ENCODE data around the gene LRIT3.
"Not testable (repeated sequence)": the region's sequence is repeated elsewhere in the genome, so short reads cannot be mapped to it uniquely, and the experiment has no call there.

LRIT3 gene

DNA sequence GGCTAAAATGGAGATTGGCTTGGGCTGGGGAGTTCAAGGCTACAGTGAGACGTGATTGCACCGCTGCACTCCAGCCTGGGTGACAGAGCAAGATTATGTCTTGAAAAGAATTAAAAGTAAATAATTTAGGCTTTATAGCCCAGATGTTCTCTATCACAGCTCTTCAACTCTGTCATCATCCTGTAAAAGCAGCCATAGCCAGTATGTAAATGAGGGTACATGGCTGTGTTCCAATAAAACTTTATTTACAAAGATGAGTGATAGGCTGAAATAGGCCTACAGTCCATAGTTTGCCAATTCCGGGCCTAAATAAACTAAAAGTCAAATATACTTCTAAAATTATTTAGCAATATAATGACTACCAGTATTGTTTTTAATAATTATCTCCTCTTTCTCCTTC, 10.9 kb upstream of the LRIT3 start:
- ChIA-PET CTCF (no interaction called here), POLR2A (no interaction called here)
- TF ChIP-seq, protein P1, sequence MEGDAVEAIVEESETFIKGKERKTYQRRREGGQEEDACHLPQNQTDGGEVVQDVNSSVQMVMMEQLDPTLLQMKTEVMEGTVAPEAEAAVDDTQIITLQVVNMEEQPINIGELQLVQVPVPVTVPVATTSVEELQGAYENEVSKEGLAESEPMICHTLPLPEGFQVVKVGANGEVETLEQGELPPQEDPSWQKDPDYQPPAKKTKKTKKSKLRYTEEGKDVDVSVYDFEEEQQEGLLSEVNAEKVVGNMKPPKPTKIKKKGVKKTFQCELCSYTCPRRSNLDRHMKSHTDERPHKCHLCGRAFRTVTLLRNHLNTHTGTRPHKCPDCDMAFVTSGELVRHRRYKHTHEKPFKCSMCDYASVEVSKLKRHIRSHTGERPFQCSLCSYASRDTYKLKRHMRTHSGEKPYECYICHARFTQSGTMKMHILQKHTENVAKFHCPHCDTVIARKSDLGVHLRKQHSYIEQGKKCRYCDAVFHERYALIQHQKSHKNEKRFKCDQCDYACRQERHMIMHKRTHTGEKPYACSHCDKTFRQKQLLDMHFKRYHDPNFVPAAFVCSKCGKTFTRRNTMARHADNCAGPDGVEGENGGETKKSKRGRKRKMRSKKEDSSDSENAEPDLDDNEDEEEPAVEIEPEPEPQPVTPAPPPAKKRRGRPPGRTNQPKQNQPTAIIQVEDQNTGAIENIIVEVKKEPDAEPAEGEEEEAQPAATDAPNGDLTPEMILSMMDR (IDR thresholded peaks at IDR 0.05; ENCODE audit: control extremely low read depth, extremely low read depth, low read depth, missing control alignments): no peak
- DNase-seq (ENCODE audit: extremely low spot score): no peak

DNA sequence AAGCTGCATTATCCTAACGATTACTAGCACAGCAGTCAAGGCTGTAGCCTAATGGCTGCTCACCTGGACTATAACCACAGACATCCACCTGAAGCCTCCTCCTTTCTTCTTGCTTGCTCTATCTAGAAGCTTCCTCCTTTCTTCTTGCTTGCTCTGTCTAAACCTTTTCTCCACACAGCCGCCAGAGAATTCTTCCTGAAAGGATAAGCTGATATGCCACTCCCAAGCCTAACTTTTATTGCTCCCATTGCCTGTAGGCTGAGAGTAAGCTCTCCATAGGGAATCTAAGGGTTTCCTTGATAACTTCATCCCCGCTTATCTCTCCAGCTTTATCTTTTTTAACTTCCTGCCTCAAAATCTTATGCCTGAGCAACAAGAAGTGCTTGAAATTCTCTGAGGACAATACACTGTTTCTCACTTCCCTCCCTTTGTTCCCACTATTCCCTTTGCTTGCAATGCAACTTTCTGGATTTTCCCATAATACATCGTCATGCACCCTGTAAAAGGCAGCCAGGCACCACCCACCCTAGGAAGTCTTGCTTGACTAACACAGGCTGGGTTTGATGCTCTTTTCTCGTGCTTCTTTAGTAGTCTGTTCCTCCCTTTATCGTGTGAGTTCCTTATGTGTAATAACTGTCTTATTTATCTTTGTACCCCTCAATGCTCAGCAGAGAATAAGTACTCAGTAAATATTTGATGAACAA, 1.4 kb upstream of the LRIT3 start:
- ChIA-PET POLR2A (no interaction called here), CTCF (no interaction called here)
- TF ChIP-seq, protein P1 (IDR thresholded peaks at IDR 0.05; ENCODE audit: control extremely low read depth, extremely low read depth, low read depth, missing control alignments): no peak
- no peak for DNase-seq (ENCODE audit: extremely low spot score)

DNA sequence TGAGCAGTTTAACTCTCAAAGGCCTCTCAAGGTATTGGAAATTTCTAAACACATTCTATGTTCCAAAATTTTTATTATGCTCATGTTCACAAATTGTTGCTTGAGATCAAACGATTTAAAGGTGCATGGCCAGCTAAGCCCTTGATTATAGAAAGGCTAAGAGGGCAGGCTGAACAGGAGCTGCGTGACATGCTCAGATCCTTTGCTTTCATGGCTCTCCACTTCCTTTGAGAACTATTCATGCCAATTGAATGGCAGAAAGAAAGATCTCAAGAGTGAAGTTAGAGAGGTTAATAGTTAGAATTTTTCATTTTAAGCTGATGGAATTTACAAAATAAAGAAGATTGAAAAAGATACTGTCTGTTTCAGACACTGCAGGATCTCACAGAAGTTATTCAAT, 594 bp downstream of the LRIT3 start:
- DNase-seq (ENCODE audit: extremely low spot score): no peak
- ChIA-PET CTCF (interaction anchor here (0.9 to 1.5 kb wide), 2 partner anchors 10 to 33 kb away, joined by 3 to 4 read pairs; no protein-coding TSS in a partner anchor), POLR2A (no interaction called here)
- TF ChIP-seq, protein P1 (IDR thresholded peaks at IDR 0.05; ENCODE audit: control extremely low read depth, extremely low read depth, low read depth, missing control alignments): no peak

DNA sequence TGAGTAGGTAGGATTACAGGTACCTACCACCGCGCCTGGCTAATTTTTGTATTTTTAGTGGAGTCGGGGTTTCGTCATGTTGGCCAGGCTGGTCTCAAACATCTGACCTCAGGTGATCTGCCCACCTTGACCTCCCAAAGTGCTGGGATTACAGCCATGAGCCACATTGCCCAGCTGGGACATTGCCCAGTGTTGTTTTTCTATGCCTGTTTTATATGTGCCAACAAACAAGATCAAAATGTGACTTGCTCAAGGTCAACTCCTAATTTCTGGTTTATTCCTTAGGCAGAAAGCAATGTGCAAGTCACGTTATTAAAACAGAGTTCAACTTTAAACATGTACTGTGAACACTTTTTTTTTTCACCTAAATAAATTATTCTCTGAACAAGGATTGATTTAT, 2.7 kb downstream of the LRIT3 start:
- POLR2A ChIA-PET: no interaction called here
- no peak for DNase-seq (ENCODE audit: extremely low spot score)
- CTCF ChIA-PET: interaction anchor here (1.8 kb wide), 1 partner anchor 19 kb away, joined by 4 read pairs; no protein-coding TSS in a partner anchor
- TF ChIP-seq, protein P1 (IDR thresholded peaks at IDR 0.05; ENCODE audit: control extremely low read depth, extremely low read depth, low read depth, missing control alignments): no peak

DNA sequence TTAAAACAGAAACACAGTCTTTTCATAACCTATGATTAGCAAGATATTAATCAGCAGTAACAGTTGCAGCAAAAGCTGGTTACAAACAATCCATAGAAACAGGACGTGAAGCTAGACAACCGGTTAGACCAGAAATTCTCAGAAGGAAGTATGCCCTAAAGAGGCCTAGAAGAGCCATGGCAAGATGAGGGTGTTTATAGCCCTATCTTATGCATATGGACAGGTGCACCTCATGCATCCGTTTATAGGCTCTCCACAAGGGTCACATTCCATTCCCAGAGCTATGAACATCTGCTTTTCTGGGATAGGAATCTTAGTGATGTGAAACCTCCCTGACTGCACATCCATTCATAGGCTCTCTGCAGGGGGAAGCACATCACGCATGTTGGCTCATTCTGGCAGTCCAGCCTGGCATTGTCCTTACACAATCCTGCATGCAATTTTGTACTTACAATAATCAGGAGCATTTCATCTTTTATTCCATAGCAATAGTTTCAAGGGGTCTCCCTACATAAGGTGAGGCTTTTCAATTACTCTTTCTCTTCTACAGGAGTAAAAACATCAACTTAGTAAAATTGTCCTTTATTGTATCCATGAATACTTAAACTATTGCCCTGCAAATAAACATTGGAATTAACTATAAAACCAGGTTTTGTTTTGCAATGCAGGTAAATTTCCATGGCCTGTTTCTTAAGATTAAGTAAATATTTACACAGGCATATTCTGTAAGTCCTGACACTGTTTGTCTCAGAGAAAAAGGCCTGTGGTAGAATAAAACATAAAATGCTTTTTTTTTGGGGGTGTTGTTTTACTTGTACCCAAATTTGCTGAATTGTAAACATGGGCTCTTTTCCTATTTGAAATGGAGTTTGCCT, 11.8 kb downstream of the LRIT3 start:
- POLR2A ChIA-PET; DNase-seq (ENCODE audit: extremely low spot score): not testable (repeated sequence)
- CTCF ChIA-PET: interaction anchor here (1.4 kb wide), 1 partner anchor 11 kb away, joined by 4 read pairs; no protein-coding TSS in a partner anchor

DNA sequence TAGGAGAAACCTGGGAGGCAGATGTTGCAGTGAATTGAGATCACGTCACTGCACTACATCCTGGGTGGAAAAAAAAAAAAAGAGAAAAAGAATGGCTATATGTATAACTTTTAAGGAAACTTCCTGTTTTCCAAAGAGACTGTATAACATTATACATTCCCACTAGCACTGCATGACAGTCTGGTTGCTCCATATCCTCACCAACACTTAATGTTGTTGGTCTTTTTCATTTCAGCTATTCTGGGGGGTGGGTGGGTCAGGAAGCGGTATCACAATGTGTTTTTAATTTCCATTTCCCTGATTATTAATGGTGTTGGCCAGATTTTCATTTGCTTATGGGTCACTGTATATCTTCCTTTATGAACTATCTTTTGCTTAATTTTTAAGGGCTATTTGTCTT, 13.4 kb downstream of the LRIT3 start:
- DNase-seq (ENCODE audit: extremely low spot score): no peak
- CTCF ChIA-PET: interaction anchor here (0.8 kb wide), 1 partner anchor 13 kb away, joined by 3 read pairs; no protein-coding TSS in a partner anchor
- TF ChIP-seq, protein P1 (IDR thresholded peaks at IDR 0.05; ENCODE audit: control extremely low read depth, extremely low read depth, low read depth, missing control alignments): no peak
- POLR2A ChIA-PET: no interaction called here

All from GM10248 (cell line).